ENCODE results near the gene ESPNL.

ESPNL gene

DNA sequence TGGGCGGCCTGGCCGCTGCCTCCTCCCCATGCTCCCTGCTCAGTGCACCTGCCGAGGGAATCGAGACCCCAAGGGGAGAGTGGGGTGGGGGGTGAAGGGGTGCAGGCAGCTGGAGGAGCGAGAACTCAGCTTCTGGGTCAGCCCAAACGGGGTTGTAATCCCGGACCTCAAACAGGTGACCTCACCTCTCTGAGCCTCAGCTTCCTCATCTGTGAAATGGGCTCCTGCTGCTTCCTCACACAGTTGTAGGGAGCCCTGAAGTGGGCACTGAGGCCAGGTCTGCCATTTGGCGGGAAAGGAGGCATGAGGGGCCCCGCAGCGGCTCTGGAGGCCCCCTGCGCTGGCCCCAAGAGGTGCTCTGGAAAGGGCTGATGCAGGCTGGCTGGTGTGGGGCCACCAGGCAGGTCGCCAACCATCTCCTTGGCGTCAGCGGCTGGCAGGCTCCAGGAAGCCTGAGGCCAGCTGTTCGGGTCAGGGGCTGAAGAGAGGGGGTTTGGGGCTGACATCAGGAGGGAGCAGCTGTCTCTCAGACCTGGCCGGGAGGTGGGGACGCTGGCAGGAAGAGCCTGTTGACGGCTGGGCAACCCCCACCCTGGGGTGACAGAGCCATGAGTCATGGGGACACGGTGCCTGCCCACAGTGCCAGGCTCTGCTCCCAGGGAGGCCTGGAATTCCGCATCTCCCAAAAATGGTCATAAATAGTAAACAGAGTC, 43.3 kb downstream of the ESPNL start:
- peak; percentile 46 for DNase-seq (ENCODE audit: low read depth)
- no peak for TF ChIP-seq MYC (IDR thresholded peaks at IDR 0.05; ENCODE audit: low read depth, low read length)
- no peak for TF ChIP-seq MAX (IDR thresholded peaks at IDR 0.05; ENCODE audit: low read depth, low read length)
- H3K4me3 ChIP-seq (ENCODE audit: low read depth, low read length): no peak overlapping the region

DNA sequence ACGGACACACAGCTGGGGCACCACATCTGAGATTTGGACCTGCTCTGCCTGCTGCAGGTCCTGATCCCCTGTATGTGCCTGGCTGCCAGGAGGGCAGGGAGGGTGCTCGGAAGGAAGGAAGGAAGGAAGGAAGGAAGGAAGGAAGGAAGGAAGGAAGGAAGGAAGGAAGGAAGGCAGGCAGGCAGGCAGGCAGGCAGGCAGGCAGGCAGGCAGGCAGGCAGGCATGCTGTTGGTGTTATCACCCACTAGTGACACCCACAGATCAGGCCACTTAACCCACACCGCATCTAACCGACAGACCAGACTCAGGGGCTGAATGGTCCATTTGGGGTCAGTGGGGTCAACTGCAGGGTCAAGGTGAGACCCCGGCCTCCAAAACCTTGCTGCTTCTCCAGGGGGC, 44.1 kb downstream of the ESPNL start:
- H3K4me3 ChIP-seq (ENCODE audit: low read depth, low read length): no peak overlapping the region
- TF ChIP-seq MYC (IDR thresholded peaks at IDR 0.05; ENCODE audit: low read depth, low read length) (no peak), POLR2A (IDR thresholded peaks at IDR 0.05; ENCODE audit: extremely low read depth, insufficient read length) (no peak), MAX (IDR thresholded peaks at IDR 0.05; ENCODE audit: low read depth, low read length) (no peak)
- TF ChIP-seq, protein P1, sequence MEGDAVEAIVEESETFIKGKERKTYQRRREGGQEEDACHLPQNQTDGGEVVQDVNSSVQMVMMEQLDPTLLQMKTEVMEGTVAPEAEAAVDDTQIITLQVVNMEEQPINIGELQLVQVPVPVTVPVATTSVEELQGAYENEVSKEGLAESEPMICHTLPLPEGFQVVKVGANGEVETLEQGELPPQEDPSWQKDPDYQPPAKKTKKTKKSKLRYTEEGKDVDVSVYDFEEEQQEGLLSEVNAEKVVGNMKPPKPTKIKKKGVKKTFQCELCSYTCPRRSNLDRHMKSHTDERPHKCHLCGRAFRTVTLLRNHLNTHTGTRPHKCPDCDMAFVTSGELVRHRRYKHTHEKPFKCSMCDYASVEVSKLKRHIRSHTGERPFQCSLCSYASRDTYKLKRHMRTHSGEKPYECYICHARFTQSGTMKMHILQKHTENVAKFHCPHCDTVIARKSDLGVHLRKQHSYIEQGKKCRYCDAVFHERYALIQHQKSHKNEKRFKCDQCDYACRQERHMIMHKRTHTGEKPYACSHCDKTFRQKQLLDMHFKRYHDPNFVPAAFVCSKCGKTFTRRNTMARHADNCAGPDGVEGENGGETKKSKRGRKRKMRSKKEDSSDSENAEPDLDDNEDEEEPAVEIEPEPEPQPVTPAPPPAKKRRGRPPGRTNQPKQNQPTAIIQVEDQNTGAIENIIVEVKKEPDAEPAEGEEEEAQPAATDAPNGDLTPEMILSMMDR (IDR thresholded peaks at IDR 0.05; ENCODE audit: low read depth, low read length): no peak
- no peak for DNase-seq (ENCODE audit: low read depth)

- H3K4me3 ChIP-seq (ENCODE audit: low read depth, low read length): no peak overlapping the region
- TF ChIP-seq MAX (IDR thresholded peaks at IDR 0.05; ENCODE audit: low read depth, low read length): no peak
- TF ChIP-seq, protein P1 (IDR thresholded peaks at IDR 0.05; ENCODE audit: low read depth, low read length): no peak
- no peak for DNase-seq (ENCODE audit: low read depth)
These were observed 44.9 kb downstream of the ESPNL start for GRCh38 chr2:238145046-238145445.

- TF ChIP-seq POLR2A (IDR thresholded peaks at IDR 0.05; ENCODE audit: extremely low read depth, insufficient read length) (no peak), MYC (IDR thresholded peaks at IDR 0.05; ENCODE audit: low read depth, low read length) (no peak), MAX (IDR thresholded peaks at IDR 0.05; ENCODE audit: low read depth, low read length) (no peak)
- TF ChIP-seq, protein P1 (IDR thresholded peaks at IDR 0.05; ENCODE audit: low read depth, low read length): no peak
- DNase-seq (ENCODE audit: low read depth): no peak
- H3K4me3 ChIP-seq (ENCODE audit: low read depth, low read length): no peak overlapping the region
These were observed 45.7 kb downstream of the ESPNL start for GRCh38 chr2:238145851-238146250.

DNA sequence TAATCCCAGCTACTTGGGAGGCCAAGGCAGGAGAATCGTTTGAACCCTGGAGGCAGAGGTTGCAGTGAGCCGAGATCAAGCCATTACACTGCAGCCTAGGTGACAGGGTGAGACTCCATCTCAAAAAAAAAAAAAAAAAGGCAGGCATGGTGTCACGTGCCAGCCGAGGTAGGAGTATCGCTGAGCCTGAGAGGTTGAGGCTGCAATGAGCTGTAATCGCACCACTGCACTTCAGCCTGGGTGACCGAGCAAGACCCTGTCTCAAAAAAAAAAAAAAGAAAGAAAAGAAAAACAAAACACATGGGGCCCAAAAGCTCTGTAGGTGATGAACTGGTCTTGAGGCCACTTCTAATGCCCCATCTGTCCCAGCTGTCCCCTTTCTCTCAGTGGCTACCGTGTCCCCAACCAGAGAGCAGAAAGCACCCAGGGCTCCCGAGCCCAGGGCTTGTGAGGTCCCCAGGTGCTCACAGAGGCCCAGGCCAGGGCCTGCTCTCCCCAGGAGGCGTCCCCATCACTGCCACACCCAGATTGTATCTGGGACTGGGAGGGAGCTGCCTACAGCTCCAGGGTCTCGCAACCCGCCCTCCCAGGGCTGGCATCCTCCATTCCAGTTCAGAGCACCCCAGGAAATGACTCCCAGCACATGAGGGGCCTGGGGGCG, 46.9 kb downstream of the ESPNL start:
- TF ChIP-seq MAX (IDR thresholded peaks at IDR 0.05; ENCODE audit: low read depth, low read length) (no peak), MYC (IDR thresholded peaks at IDR 0.05; ENCODE audit: low read depth, low read length) (no peak), POLR2A (IDR thresholded peaks at IDR 0.05; ENCODE audit: extremely low read depth, insufficient read length) (no peak)
- TF ChIP-seq, protein P1 (IDR thresholded peaks at IDR 0.05; ENCODE audit: low read depth, low read length): no peak
- no peak overlapping the region for H3K4me3 ChIP-seq (ENCODE audit: low read depth, low read length)
- DNase-seq (ENCODE audit: low read depth): no peak

- no peak overlapping the region for H3K4me3 ChIP-seq (ENCODE audit: low read depth, low read length)
- TF ChIP-seq MAX (IDR thresholded peaks at IDR 0.05; ENCODE audit: low read depth, low read length): no peak
- TF ChIP-seq POLR2A (IDR thresholded peaks at IDR 0.05; ENCODE audit: extremely low read depth, insufficient read length): no peak
- TF ChIP-seq, protein P1 (IDR thresholded peaks at IDR 0.05; ENCODE audit: low read depth, low read length): no peak
- TF ChIP-seq MYC (IDR thresholded peaks at IDR 0.05; ENCODE audit: low read depth, low read length): no peak
- DNase-seq (ENCODE audit: low read depth): no peak
These were observed 48.8 kb downstream of the ESPNL start for GRCh38 chr2:238148981-238149380.
